HG03135 (cell line): ENCODE data around the gene NUBP1.
"Not testable (repeated sequence)": the region's sequence is repeated elsewhere in the genome, so short reads cannot be mapped to it uniquely, and the experiment has no call there.

Experiments
- ATAC-seq: cut with Tn5 transposase; IDR thresholded peaks from one replicate; pipeline ENCODE4 v1.9.1; 2021; ENCODE audit warnings: mild to moderate bottlenecking, moderate library complexity; ENCODE audit not compliant: unreplicated experiment

NUBP1 gene

DNA sequence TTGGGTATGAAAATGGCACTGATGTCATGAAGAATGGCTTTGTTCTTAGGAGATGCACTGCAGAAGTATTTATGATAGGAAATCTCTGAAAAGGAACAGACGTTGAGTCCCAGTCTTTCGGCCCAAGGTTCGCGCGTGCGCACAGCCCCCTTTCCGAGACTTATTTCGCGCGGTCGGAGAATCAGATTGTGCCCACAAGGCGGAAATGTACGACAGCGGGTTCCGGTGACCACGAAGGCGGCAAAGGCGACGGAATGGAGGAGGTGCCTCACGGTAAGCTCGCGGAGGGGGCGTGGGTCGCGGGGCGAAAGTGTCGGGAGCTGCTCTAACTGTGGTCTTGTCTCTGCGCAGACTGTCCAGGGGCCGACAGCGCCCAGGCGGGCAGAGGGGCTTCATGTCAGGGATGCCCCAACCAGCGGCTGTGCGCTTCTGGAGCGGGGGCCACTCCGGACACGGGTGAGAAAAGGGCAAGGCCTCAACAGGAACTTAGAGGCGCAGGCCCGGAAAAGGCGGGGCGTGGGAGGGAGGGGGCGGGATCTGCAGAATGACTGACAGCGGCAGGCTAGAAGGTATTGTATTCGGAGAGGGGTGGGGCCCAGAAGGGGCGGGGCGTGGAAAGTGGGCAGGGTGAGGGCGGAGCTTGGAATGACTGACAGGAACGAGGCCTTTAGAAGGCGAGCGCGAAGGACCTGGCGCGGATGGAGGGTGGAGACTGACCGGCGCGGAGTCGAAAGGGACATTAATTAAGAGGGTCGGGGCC, at the start of gene NUBP1:
TSS of gene NUBP1 (plus strand) at position 233 of the 760 bp plus-strand sequence. CDS start at position 255, 22 bp downstream.
- ATAC-seq, result peak; percentile 81

GRCh38 chr16:10693889-10694288, 49.8 kb upstream of the NUBP1 start:
- no peak for ATAC-seq

DNA sequence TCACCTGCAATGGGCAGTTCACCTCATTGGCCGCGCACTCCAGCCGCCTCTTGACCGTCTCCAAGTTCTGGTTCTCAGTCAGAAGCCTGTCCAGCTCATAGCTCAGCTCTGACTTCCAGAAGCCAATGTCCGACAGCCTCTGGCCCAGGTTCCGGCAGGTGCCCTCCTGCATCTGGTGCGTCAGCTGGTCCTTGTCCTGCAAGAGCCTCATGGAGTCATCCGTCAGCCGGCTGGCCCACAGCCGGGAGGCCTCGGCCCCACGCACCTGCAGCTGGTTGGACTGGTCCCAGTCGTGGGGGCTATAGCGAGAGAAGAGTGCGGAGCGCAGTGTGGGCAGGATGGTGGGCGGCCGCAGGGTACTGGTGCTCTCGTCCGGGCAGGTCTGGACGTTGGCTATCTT, 49.3 kb upstream of the NUBP1 start:
- no peak for ATAC-seq

DNA sequence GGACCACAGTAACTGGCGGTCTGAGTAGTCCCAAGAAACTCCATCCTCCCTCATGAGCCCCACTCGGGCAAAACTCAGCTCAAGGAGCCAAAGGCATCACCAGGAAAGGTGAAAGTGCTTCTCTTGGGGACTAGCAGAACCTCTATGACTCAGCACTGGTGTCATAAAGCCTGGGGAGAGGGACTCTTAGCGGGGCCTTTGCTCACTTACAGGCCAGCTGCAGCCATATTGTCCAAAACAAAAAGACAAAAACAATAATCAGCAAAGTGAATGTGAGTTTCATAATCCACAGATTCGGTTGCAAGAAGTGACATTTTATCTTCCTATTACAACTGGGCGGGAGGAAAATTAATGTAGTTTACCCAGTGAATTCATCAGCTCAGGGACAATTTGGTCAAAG, 48.8 kb upstream of the NUBP1 start, which contains the start of gene TEKT5:
TSS of gene TEKT5 (minus strand) at position 101 of the 400 bp plus-strand sequence. CDS start at position 44, 57 bp downstream.
- ATAC-seq, result no peak

GRCh38 chr16:10699756-10700155, 43.9 kb upstream of the NUBP1 start:
- no peak for ATAC-seq

- no peak for ATAC-seq
These were observed 34.7 kb upstream of the NUBP1 start for GRCh38 chr16:10708969-10709368.

GRCh38 chr16:10728003-10728887, 15.4 kb upstream of the NUBP1 start:
- ATAC-seq, result no peak

DNA sequence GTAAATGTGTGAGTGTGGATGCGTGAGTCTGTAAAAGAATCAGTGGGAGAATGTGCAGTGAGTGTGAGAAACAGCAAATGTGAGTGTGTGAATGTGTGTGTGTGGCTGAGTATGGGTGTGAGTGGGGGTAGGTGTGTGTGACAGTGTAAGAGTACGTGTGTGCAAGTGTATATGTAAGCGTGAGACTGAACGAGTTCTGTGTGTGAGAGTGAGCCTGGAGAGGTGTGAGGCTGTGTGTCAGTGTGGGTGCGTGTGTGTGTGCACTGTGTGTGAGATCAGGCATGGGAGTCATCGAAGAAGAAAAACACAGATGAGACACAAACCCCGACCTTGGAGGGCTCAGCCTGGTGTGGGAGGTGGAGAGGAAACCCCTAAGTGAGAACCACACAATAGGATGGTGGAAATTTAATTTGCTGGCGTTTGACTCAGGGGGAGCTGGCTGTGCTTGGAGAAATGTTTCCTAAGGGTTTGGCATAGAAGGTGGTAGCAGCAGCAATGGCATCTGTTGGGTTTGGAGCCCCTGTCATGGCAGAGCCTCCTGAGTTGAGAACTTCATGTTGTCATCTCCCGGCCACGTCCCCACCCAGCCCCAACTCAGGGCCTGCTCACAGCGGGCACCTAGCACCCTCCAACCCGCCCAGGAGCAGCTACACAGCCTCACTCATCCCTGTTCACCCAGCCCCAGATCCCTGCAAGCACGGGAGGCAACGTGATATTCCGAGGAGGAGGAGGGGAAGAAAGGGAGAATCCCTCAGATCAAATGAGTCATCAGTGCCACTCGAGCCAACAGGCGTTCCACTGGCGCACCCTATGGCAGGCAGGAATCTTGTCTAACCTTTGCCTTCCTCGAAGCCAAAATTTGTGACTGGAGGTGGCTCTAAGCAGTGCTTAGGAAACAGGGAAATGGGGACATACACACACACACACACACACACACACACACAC, 14.3 kb upstream of the NUBP1 start:
- no peak for ATAC-seq

DNA sequence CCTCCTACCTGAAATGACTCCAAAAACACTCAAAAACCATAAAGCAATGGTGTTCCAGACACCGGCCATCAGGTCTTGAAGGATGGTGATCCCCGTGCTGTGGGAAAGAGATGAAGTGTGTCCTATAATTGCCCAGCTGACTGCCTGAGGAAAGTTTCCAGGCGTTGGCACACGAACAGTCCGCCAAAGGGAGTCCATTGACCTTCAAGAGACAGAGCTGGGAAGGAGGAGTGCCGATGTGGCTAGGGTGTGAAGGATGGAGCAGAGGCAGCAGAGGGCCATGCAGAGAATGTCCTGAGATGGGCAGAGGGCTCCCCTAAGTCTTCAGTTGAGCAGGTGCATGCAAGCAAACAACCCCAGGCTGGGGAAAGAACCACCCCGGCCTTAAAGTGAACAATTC, 11.9 kb upstream of the NUBP1 start:
- no peak for ATAC-seq

DNA sequence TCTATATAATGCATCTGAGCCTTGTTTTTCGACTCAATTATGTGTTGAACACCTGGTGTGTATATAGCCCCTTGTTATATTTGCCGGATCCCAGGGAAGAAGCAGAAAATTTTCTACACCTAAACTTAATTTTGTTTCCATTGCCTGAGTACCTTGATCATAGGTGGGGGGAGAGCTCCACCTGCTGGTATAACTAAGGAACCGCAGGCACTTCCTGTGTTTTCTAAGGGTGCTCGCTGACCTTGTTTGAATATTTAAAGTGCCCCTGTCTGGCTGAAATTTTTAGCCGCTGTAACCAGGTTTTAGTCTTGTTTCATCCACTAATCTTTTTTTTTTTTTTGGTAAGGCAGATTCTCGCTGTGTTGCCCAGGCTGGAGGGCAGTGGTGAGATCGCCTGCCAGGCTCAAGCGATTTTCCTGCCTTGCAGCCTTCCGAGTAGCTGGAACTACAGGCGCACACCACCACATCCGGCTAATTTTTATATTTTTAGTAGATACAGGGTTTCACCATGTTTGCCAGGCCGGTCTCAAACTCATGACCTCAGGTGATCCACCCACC, 6.5 kb upstream of the NUBP1 start:
- peak; percentile 46 for ATAC-seq

DNA sequence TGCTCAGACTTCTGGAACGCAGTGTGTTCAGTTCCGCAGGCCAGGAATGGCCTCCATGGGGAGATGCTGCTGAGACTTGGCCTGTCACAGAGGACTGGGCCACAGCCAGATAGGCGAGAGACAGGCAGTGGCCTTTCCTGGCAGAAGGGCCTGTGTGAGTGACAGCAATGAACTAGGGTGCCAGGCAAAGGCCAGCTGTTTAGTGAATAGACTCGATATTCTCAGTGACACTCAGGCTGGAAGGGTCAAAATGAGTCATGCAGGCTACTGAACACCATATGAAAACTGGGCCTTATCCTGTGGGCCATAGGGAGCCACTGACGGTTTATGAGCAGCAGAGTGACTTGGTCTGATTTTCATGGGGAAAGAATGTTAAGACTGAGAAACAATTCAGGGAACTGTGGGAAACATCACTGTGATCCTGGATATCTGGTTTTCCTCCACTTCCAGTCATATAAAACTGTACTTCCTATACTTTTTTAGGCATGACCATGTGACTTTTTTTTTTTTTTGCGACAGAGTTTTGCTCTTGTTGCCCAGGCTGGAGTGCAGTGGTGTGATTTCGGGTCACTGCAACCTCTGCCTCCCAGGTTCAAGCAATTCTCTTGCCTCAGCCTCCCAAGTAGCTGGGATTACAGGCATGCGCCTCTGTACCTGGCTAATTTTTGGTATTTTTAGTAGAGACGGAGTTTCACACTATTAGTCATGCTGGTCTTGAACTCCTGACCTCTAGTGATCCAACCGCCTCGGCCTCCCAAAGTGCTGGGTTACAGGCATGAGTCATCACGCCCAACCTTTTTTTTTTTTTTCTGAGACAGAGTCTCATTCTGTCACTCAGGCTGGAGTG, 5.2 kb upstream of the NUBP1 start:
- ATAC-seq, result peak; percentile 61

DNA sequence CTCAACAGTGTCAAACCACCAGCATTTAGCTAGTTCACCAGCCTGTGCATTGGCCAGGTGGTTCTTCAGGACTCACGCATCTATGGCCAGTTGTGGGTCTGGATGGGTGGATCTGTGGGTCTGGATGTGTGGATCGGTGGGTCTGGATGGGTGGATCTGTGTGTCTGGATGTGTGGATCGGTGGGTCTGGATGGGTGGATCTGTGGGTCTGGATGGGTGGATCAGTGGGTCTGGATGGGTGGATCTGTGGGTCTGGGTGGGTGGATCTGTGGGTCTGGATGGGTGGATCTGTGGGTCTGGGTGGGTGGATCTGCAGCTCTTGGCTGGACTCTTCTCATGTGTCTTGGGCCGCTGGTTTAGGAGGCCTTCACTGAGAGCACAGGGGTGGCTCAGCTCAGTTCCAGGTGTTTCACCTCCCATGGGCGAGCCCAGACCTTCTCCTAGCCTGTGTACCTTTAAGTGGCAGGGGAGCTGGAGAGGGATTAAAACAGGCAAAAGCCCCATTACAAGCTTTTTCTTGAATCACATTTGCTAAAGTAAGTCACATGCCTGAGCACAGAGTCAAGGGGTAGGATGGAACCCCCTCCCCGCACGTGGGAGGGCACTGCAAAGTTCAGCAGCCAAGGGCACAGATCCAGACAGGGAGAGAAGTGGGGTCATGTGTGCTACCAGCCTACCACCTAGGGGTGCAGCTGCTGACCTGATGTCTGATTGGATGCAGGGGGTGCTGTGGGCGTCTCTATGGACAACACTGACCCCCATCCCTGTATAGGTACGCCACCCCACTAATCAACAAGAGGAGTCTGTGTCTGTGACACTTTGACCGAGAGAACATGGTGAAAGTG, 3.4 kb upstream of the NUBP1 start:
- no peak for ATAC-seq

DNA sequence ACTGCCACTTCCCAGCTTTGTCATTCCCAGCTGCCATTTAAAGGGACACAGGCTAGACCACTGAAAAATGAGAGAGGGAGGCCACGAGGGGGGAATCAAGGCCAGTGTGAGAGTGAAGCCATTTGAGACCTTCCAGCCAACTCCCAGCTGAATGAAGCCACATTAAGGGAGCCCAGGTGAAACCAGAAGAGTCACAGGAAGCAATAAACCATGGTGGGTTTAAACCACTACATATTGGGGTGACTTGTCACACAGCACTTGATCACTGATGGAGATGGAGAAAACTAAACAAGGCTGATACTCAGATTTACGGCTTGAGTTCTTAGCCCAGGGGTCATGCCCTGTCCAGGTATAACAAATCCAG, 2.8 kb upstream of the NUBP1 start:
- no peak for ATAC-seq

- ATAC-seq, result not testable (repeated sequence)
These were observed 2.4 kb upstream of the NUBP1 start for GRCh38 chr16:10741249-10741648.

GRCh38 chr16:10741844-10742243, 1.8 kb upstream of the NUBP1 start:
- ATAC-seq, result no peak

DNA sequence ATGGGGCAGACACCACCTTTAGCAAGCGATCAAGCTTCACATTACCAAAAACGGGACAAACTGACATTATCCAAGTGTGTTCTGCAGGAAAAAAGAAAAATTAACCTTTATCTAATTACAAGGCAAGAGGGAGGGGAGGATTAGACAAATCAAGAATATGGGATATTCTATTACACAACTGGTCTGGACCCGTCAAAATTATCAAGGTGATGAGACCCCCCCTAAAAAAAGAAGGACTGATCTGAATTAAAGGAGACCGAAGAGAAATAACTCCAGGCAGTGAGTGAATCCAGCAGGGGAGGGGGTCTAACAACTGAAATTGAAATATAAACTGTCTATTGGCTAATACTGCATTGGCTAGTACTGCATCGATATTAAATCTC, 424 bp upstream of the NUBP1 start:
- no peak for ATAC-seq

DNA sequence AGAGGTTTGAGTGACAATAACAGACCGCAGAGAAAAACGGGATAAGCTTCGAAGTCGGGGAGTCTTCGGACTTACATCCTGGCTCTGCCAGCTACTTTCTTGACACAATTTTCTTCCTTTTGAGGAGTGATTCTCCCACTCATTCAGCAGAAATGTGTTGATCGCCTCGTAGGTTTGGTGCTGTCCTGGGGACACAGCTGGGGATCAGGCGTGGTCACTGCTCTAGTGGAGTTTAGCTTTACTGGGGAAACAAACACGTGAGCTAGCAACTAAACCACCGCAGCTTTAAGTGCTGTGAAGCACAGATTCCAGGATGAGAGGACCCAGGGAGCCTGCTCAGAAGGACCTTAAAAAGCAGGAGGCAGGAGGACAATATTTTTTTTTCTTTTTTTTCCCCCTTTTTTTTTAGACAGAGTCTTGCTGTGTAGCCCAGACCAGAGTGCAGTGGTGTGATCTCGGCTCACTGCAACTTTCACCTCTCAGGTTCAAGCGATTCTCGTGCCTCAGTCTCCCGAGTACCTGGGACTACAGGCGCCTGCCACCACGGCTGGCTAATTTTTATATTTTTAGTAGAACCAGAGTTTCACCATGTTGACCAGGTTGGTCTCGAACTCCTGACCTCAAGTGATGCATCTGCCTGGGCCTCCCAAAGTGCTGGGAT, 858 bp downstream of the NUBP1 start:
- no peak for ATAC-seq

DNA sequence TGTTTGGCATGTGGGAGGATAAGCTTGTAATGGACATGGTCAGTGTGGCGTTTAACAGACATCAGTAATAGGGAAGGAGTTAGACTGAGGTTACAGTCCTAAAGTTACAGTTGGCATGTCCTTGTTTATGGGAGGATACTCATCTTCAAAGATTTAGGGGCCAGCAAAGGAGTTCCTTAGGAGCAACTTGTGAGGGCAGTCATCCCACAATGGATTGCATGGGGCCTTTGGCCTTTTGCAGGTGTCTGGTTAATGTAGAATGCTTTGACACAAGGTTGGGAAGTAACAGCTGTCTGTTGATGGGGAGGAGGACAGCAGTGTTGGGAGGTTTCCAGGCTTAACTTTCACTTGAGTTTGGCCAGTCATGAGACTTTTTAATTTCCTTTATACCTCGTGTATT, 2.2 kb downstream of the NUBP1 start:
- ATAC-seq, result no peak
